ENCODE results near the gene ZNF329. TPM values are rescaled to one million over a fixed set of nuclear protein-coding genes. Genes with fewer than 3 reads are reported as not detected.

The ZNF329 gene
- total and polyA plus RNA-seq, 2 of the 13 experiments (the other 11 are each of a cell fraction or from before 2014, with no cell fraction given), result 3.8 to 9.6 TPM

- Histone ChIP-seq H4K20me1 (ENCODE audit: insufficient read depth, low read length) (no peaks in the 10 kb centered on the region), H2AFZ (ENCODE audit: low read length) (no peak overlapping the region), H3K9me3 (ENCODE audit: low read length) (peaks cover 63% of the 10 kb centered on the region), H3K9ac (ENCODE audit: insufficient read depth, low read depth, low read length) (peak overlapping the region; percentile 96), H3K4me1 (ENCODE audit: insufficient read depth, low read length) (peaks cover 12% of the 10 kb centered on the region), H3K4me3 (replicated peaks in 1 of 3; ENCODE audit: insufficient read depth in 1 of 3, low read depth in 2 of 3, low read length in 3 of 3) (peak overlapping the region; percentile 77 to 93 (median 88)), H3K27ac (ENCODE audit: extremely low read length, insufficient read depth, low read length) (peak overlapping the region; percentile 100), H3K27me3 (ENCODE audit: control insufficient read depth in 1 of 2, insufficient read depth in 2 of 2, low read length in 2 of 2) (no peaks in the 10 kb centered on the region; a peak in 1 of 5 replicates), H3K36me3 (replicated peaks in 1 of 2; ENCODE audit: control insufficient read depth in 1 of 2, insufficient read depth in 2 of 2, low read length in 2 of 2) (peaks cover 22 to 30% of the 10 kb centered on the region in 2 experiments), H3K79me2 (ENCODE audit: insufficient read depth, low read length) (peaks cover 10% of the 10 kb centered on the region), H3K4me2 (ENCODE audit: low read depth, low read length) (peak overlapping the region; percentile 86)
- ChIA-PET CTCF (ENCODE audit: low intra/inter-chr PET ratio, low total read pairs) (no interaction called here), POLR2A (interaction anchor here (0.8 to 1.9 kb wide), 17 partner anchors 13 to 437 kb away, joined by 3 to 16 read pairs (median 4); partner anchors contain the start of genes ERVK3-1, TRIM28, ZBTB45 and ZNF329)
- BruUV-seq (replicated peaks), result TSS peak; percentile 71
- FAIRE-seq (no peak), DNase-seq (ENCODE audit: low spot score) (no peak), ATAC-seq (no peak; the same call in 2 of the 3 replicates)
- intact Hi-C loops (cut with micrococcal nuclease; ENCODE audit: unreplicated experiment), result loop anchor here (1.0 to 5.0 kb wide), 5 partner anchors 43 to 203 kb away; partner anchors contain the start of genes ERVK3-1, RPS5, ZNF544 and ZNF8
- 0 out of 2 replicates have a peak, but pooled peaks have one; percentile 5 for TF ChIP-seq PATZ1 (CRISPR knock-in tag; IDR thresholded peaks at IDR 0.05)
- TF ChIP-seq ZNF564 (CRISPR knock-in tag; IDR thresholded peaks at IDR 0.05), result 0 out of 2 replicates have a peak, but pooled peaks have one; percentile 2
- TF ChIP-seq POLR2A (IDR thresholded peaks at IDR 0.05; ENCODE audit: insufficient read depth in 1 of 2, low read depth in 2 of 2, low read length in 2 of 2), result 0 out of 4 replicates have a peak, but pooled peaks of 1 of the 2 experiments have one; percentile 5
- TF ChIP-seq ZNF431 (CRISPR knock-in tag; IDR thresholded peaks at IDR 0.05; ENCODE audit: borderline replicate concordance, low read depth), result no peak
- TF ChIP-seq ZNF256 (CRISPR knock-in tag; conservative IDR thresholded peaks at IDR 0.05), result peak; percentile 77; the same call in 1 of the 2 replicates
- 0 out of 2 replicates have a peak, but pooled peaks have one; percentile 0 for TF ChIP-seq ZMYM3 (CRISPR knock-in tag; IDR thresholded peaks at IDR 0.05)
- TF ChIP-seq MED8 (CRISPR knock-in tag; IDR thresholded peaks at IDR 0.05; ENCODE audit: insufficient replicate concordance), result no peak
- no peak for TF ChIP-seq DRAP1 (CRISPR knock-in tag; IDR thresholded peaks at IDR 0.05)
- TF ChIP-seq ZSCAN20 (CRISPR knock-in tag; IDR thresholded peaks at IDR 0.05; ENCODE audit: borderline replicate concordance), result 0 out of 2 replicates have a peak, but pooled peaks have one; percentile 44
- in situ Hi-C loops (cut with HindIII; ENCODE audit: extremely low pct_ligation_motif_present, low pct_unique_long_range_greater_than_20kb), result loop anchor here (5.0 kb wide), 1 partner anchor 123 kb away; the partner anchor contains the start of gene ERVK3-1
- WGBS (ENCODE audit: low lambda C conversion rate), result 65% methylated on average over 7 of the region's 13 CpGs
These were observed 33.2 kb upstream of the ZNF329 start for GRCh38 chr19:58183817-58184215.
